Ovary (tissue), 10 donors: ENCODE data around the gene COL4A5. TPM values are rescaled to one million over a fixed set of nuclear protein-coding genes. Genes with fewer than 3 reads are reported as not detected.
A peak's percentile ranks its signal among the peaks of the same experiment; 100 is the strongest.
"Not testable (repeated sequence)": the region's sequence is repeated elsewhere in the genome, so short reads cannot be mapped to it uniquely, and the experiment has no call there.

Experiments
- DNase-seq, 5 donors: peaks; one replicate each; pipeline ENCODE4 v3.0.0-alpha.2; 2019 to 2020
- H3K27ac ChIP-seq, 2 donors: fragments of 200-600 bp; one replicate each; pipeline versions ENCODE4 v1.5.1 to v1.8.0; 2019 to 2022
- H3K27me3 ChIP-seq: fragments of 200-600 bp; one replicate; pipeline ENCODE4 v1.8.0; 2022
- H3K36me3 ChIP-seq: fragments of 200-600 bp; sonication (generic); one replicate; pipeline ENCODE4 v1.5.1; 2019
- H3K4me1 ChIP-seq: one replicate; pipeline ENCODE4 v1.8.1; 2013; ENCODE audit warnings: mild to moderate bottlenecking, moderate library complexity; ENCODE audit not compliant: insufficient read depth
- H3K4me3 ChIP-seq: fragments of 200-600 bp; sonication (generic); one replicate; pipeline ENCODE4 v1.5.1; 2017
- H3K9me3 ChIP-seq, 2 donors: fragments of 200-600 bp in 1 of 2; sonication (generic) in 1 of 2; one replicate each; pipeline versions ENCODE4 v1.5.1 to v1.8.1; 2013 to 2019; ENCODE audit warnings: mild to moderate bottlenecking in 1 of 2, moderate library complexity in 1 of 2
- EP300 ChIP-seq: sonication (generic); formaldehyde crosslinking; IDR thresholded peaks from one replicate; pipeline ENCODE4 v1.6.1; 2017; ENCODE audit warnings: antibody characterized with exemption
- POLR2A ChIP-seq: fragments of 450-650 bp; IDR thresholded peaks from one replicate; pipeline ENCODE4 v1.6.1; 2017; ENCODE audit warnings: antibody characterized with exemption, mild to moderate bottlenecking, moderate library complexity
- WGBS, 3 donors: extraction: QIAGEN DNeasy Blood & Tissue Kit in 1 of 3; methylation state at CpG; one replicate each; pipeline versions ENCODE4 v1.1.5 to v1.1.7; 2013 to 2017; 5-methylcytosine and 5-hydroxymethylcytosine counted together
- intact Hi-C, 4 donors: fragments of 100-400 bp; cut with DNase I; formaldehyde crosslinking; loops; one replicate each; pipeline versions ENCODE4 v1.11.0 to v1.15.1; 2022 to 2023
- long read RNA-seq, 3 donors: library from polyadenylated mRNA in 2 of 3; unstranded in 2 of 3; transcript quantifications; one replicate each; pipeline ENCODE4 v2.0.0 and lab custom pipeline, GENCODE V29; 2021 to 2026
- polyA plus RNA-seq, 2 donors: library from polyadenylated mRNA; stranded (reverse); fragments of 200-250 nt in 1 of 2; fragments of 350-450 nt in 1 of 2; fragmentation: Illumina TruSeq in 1 of 2; extraction: RNeasy Lipid Tissue Mini Kit (QIAGEN cat#74804) in 1 of 2; gene quantifications; one replicate each; pipeline ENCODE4 v1.2.3, GENCODE V29; 2013 to 2014
- total RNA-seq, 7 donors: library from RNA; depleted of rRNA in 2 of 7; stranded (reverse); fragments of >200 nt in 2 of 7; fragmentation: NEBNext Ultra II Directional in 3 of 7; extraction: Animal tissue kit (Norgen Biotek cat#: 25700) in 3 of 7; gene quantifications; one replicate each; pipeline versions ENCODE4 v1.1.0 to v1.2.4, GENCODE V29; 2016 to 2023
- TF ChIP-seq, protein P1 (sequence below), 3 donors: fragments of 450-650 bp in 2 of 3; fragments of 200-600 bp in 1 of 3; IDR thresholded peaks; one replicate each; pipeline versions ENCODE4 v1.5.1 to v1.8.0; 2016 to 2022; ENCODE audit warnings: antibody characterized with exemption in 3 of 3, mild to moderate bottlenecking in 1 of 3
- donor health status: DM: no; HTN: no; CAD: no; lungs with moderate emphysema.
- donor health status: DM: no; HTN: no; CAD: no.
- donor health status: Bipolar disorder and iron deficiency.
- donor health status: DM: yes; HTN: yes; CAD: no.
- donor health status: DM: no; HTN: no; CAD: no.
- donor health status: DM: yes; HTN: yes; CAD: no.

COL4A5 gene
- total RNA-seq (10 to 100 TPM; 18.8 to 75.9 (median 45.3) TPM), polyA plus RNA-seq (10 to 100 TPM; 10.2 to 63.0 TPM)
- long read RNA-seq, donor 1, partial matches to known transcripts: 15 of 18 reads
- long read RNA-seq, donor 1, other reads (novel, unspliced or antisense): 2 of 18 reads
- long read RNA-seq, donor 2, full-length matches to known transcripts: 5 of 13 reads
- long read RNA-seq, donor 2, partial matches to known transcripts: 8 of 13 reads
- long read RNA-seq, donor 2, other reads (novel, unspliced or antisense): 0 of 13 reads
- long read RNA-seq, donor 3, full-length matches to known transcripts: 3 of 12 reads
- long read RNA-seq, donor 3, partial matches to known transcripts: 4 of 12 reads
- long read RNA-seq, donor 3, other reads (novel, unspliced or antisense): 5 of 12 reads

DNA sequence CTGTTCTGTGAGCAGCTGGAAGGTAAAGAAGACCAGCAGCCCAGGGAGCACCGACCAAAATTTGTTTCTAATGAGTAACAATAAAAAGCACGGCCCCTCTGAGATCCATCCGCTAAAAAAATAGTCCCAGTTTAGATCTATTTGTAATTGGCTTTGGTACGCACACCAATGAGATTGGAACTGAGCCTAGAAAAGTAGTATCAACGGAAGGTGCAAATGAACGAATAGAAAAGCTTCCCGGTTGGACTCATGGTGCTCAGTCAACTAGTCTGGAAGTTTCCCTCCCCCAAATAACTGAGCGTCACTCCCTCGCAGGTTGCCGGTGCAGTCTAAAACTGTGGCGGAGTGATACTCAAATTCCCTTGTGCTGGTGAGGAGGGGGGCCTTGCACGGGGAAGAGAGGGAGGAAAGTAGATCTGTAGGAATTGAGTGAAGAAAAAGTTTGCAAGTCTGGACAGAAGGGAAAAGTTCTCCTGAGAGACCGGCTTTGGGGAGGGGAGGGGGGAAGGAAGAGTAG, at the start of gene COL4A5:
Gene COL4A5 (plus strand): TSS at position 413 of the 517 bp plus-strand sequence. CDS start 288 bp downstream, outside the sequence.
- WGBS, 3 donors: 16 to 26% (median 16%) methylated on average over 13 of the region's 13 CpGs
- H3K27ac ChIP-seq: peak within 1 kb of the TSS in 1 of 2 donors; percentile 3
- intact Hi-C loops: no loop called here

DNA sequence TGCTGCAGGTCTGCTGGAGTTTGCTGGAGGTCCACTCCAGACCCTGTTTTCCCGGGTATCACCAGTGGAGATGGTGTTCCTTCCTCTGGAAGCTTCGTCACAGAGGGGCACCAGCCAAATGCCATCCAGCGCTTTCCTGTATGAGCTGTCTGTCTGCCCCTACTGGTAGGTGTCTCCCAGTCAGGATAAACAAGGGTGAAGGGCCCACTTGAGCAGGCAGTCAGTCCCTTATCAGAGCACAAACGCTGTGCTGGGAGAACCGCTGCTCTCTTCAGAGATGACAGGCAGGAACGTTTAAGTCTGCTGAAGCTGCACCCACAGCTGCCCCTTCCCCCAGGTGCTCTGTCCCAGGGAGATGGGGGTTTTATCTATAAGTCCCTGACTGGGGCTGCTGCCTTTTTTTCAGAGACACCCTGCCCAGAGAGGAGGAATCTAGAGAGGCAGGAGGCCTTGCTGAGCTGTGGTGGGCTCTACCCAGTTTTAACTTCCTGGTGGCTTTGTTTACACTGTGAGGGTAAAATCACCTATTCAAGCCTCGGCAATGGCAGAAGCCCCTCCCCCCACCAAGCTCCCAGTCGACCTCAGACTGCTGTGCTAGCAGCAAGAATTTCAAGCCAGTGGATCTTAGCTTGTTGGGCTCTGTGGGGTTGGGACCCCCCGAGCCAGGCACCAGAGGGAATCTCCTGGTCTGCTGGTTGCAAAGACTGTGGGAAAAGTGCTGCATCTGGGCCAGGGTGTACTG, 48.5 kb upstream of the COL4A5 start:
- WGBS, 3 donors: 54 to 59% (median 59%) methylated on average over 9 of the region's 9 CpGs
- H3K27me3 ChIP-seq, H3K36me3 ChIP-seq, H3K9me3 ChIP-seq, DNase-seq, H3K27ac ChIP-seq, H3K4me3 ChIP-seq, H3K4me1 ChIP-seq, intact Hi-C loops: not testable (repeated sequence)

More for the DNA sequence above, at the start of gene COL4A5:
- Histone ChIP-seq H3K9me3 (no peaks in the 10 kb centered on the region), H3K27me3 (no peaks in the 10 kb centered on the region), H3K36me3 (no peaks in the 10 kb centered on the region), H3K4me1 (no peaks in the 10 kb centered on the region), H3K4me3 (peak within 1 kb of the TSS; percentile 43)
- peak; percentile 49 to 71 (median 62) for DNase-seq
- TF ChIP-seq, protein P1, sequence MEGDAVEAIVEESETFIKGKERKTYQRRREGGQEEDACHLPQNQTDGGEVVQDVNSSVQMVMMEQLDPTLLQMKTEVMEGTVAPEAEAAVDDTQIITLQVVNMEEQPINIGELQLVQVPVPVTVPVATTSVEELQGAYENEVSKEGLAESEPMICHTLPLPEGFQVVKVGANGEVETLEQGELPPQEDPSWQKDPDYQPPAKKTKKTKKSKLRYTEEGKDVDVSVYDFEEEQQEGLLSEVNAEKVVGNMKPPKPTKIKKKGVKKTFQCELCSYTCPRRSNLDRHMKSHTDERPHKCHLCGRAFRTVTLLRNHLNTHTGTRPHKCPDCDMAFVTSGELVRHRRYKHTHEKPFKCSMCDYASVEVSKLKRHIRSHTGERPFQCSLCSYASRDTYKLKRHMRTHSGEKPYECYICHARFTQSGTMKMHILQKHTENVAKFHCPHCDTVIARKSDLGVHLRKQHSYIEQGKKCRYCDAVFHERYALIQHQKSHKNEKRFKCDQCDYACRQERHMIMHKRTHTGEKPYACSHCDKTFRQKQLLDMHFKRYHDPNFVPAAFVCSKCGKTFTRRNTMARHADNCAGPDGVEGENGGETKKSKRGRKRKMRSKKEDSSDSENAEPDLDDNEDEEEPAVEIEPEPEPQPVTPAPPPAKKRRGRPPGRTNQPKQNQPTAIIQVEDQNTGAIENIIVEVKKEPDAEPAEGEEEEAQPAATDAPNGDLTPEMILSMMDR (IDR thresholded peaks at IDR 0.05): no peak
- no peak for TF ChIP-seq POLR2A
- no peak for TF ChIP-seq EP300

GRCh38 chrX:108396188-108396891, 43.3 kb upstream of the COL4A5 start:
- H3K4me3 ChIP-seq: no peak overlapping the region
- no peaks in the 10 kb centered on the region for H3K27me3 ChIP-seq
- no peaks in the 10 kb centered on the region for H3K9me3 ChIP-seq
- WGBS, 3 donors: 51 to 66% (median 59%) methylated on average over 6 of the region's 6 CpGs
- intact Hi-C loops: no loop called here
- TF ChIP-seq, protein P1 (IDR thresholded peaks at IDR 0.05): no peak
- no peak for TF ChIP-seq EP300
- TF ChIP-seq POLR2A: no peak
- no peaks in the 10 kb centered on the region for H3K4me1 ChIP-seq
- no peaks in the 10 kb centered on the region for H3K36me3 ChIP-seq
- no peak overlapping the region for H3K27ac ChIP-seq
- no peak for DNase-seq

GRCh38 chrX:108396986-108397385, 42.7 kb upstream of the COL4A5 start:
- TF ChIP-seq EP300: no peak
- TF ChIP-seq, protein P1 (IDR thresholded peaks at IDR 0.05): no peak
- TF ChIP-seq POLR2A: no peak
- Histone ChIP-seq H3K27ac (no peak overlapping the region), H3K36me3 (no peaks in the 10 kb centered on the region), H3K27me3 (no peaks in the 10 kb centered on the region), H3K4me3 (no peak overlapping the region), H3K4me1 (no peaks in the 10 kb centered on the region), H3K9me3 (no peaks in the 10 kb centered on the region)
- DNase-seq: no peak
- intact Hi-C loops: no loop called here
- 64 to 83% (median 79%) methylated on average over 1 of the region's 1 CpG for WGBS, 3 donors
